ENCODE measurements around the gene WIPF3.

- TF ChIP-seq CTCF (IDR thresholded peaks at IDR 0.05) (no peak), POLR2A (IDR thresholded peaks at IDR 0.05) (no peak), EP300 (IDR thresholded peaks at IDR 0.05) (no peak)
Observed at GRCh38 chr7:29926741-29927140, 120.4 kb downstream of the WIPF3 start.

Data from gastroesophageal sphincter (tissue), 3 donors.